ENCODE measurements around the gene RPS6KA4.
A peak's percentile ranks its signal among the peaks of the same experiment; 100 is the strongest.
"Not testable (repeated sequence)": the region's sequence is repeated elsewhere in the genome, so short reads cannot be mapped to it uniquely, and the experiment has no call there.

Gene RPS6KA4

DNA sequence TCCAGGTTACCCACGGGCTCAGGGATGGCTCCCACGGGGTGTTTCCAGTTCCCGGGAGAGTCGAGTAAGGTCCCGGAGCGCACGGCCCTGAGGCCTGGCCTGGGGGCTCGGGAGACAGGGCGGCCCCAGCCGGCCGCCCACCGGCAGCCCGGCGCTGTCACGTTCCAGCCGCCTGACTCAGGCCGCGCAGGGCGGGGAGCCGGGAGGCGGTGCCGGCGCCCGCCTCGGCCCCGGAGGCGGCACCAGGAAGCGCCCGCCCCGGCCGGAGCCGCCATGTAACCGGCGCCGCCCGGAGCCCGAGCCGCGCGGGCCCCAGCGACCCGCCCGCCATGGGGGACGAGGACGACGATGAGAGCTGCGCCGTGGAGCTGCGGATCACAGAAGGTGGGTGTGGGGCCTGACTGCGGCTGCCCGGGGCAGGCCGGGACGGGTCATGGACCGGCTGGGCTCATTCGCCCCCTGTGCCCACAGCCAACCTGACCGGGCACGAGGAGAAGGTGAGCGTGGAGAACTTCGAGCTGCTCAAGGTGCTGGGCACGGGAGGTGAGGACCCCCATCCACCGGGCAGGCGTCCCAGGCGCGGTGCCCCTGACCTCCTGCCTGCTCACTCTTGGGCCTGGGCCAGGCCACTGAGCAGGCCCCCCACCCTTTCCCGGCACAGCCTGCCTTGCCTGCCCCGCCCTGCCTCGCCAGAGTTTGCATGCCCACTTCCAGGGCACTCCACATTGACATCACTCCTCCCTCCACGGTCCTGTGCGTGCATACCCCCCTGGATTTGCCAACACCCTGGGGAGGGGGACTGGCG is at the start of gene RPS6KA4:
TSS of gene RPS6KA4 (plus strand) at position 256 of the 805 bp plus-strand sequence. CDS start at position 330, 74 bp downstream.
- DNase-seq = peak; percentile 61 to 62

DNA sequence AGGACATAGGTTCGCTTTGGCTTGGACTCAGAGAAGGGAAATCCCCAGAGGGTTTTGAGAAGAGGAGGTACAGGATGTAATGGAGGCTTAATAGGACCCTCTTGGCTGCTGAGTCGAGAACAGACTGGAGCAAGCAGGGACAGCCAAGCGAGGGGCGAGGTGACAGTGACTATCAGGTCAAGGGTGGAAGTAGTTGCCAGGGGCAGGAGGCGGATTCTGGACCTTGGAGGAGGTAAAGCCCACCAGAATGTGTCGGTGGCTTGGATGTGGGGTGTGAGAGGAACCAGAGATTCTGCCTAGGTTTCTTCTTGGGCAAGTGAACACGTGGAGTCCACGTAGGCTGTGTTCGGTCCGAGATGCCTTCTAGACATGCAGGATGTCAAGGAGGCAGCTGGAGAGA is 46.0 kb upstream of the RPS6KA4 start:
- no peak for DNase-seq

DNA sequence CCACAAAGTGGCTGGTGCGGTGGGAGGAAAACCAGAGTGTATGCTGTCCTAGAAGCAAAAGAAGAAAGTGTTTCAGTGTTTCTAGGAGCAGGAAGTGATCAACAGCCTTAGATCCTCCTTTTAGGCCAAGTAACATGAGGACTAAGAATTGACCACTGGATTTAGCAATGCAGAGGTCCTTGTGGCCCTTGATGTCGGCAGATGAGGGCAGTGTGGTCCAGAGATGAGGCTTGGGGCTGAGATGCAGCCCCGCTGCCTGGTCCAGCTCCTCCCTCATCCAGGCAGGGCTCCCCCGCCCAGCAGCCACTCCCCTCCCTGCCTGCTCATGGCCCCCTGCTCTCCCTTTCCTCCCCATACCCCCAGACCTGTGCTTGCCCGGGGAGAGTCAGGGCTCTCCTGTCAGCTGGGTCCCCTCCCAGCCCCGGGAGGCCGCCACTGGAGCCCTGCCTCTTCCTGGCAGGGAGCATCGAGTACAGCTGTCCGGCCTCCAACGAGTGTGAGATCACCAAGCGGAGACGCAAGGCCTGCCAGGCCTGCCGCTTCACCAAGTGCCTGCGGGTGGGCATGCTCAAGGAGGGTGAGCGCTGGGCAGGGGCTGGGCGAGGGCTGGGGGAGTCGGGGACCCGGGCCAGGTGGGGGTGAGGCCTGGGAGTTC is 45.3 kb upstream of the RPS6KA4 start:
- DNase-seq = no peak

DNA sequence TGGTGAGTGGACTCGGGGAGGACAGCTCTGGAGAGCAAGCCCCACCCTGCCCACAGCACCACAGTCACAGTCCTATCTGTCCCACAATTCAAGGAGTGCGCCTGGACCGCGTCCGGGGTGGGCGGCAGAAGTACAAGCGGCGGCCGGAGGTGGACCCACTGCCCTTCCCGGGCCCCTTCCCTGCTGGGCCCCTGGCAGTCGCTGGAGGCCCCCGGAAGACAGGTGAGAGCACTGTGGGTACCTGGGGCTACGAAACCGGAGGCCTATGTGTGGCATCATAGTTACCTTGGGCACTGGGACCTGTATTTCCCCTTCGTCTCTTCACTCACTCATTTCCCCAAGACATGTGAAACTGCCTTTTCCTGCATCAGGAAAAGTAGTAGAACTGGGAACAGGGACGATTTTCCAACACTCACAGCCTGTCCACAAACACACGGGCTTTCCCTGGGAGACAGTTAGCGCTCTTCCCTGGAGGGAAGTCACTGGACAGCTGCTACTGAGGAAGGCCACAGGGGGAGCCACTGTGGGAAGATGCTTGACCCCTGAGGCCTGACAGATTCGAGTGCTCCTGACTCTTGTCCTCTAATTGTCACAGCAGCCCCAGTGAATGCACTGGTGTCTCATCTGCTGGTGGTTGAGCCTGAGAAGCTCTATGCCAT is 44.7 kb upstream of the RPS6KA4 start:
- DNase-seq = no peak

DNA sequence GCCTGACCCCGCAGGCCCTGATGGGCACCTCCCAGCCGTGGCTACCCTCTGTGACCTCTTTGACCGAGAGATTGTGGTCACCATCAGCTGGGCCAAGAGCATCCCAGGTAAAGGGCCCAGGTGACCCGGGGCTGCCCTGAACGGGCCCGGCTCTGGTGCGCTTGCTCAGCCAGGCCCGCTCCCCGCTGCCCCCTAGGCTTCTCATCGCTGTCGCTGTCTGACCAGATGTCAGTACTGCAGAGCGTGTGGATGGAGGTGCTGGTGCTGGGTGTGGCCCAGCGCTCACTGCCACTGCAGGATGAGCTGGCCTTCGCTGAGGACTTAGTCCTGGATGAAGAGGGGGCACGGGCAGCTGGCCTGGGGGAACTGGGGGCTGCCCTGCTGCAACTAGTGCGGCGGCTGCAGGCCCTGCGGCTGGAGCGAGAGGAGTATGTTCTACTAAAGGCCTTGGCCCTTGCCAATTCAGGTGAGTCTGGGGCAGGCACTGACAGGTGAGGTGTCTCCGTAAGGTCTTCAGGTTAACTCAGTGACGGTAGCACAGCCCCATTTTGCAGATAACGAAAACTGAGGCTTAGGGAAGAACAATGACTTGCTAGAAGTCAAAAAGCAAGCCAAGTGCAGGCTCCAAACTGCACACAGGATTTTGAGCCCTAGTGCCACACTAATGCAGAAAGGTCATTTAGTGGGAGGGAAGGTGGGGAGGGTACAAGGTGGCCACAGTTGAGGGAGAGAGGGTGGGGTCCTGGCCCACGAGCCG is 44.0 kb upstream of the RPS6KA4 start:
- no peak for DNase-seq

DNA sequence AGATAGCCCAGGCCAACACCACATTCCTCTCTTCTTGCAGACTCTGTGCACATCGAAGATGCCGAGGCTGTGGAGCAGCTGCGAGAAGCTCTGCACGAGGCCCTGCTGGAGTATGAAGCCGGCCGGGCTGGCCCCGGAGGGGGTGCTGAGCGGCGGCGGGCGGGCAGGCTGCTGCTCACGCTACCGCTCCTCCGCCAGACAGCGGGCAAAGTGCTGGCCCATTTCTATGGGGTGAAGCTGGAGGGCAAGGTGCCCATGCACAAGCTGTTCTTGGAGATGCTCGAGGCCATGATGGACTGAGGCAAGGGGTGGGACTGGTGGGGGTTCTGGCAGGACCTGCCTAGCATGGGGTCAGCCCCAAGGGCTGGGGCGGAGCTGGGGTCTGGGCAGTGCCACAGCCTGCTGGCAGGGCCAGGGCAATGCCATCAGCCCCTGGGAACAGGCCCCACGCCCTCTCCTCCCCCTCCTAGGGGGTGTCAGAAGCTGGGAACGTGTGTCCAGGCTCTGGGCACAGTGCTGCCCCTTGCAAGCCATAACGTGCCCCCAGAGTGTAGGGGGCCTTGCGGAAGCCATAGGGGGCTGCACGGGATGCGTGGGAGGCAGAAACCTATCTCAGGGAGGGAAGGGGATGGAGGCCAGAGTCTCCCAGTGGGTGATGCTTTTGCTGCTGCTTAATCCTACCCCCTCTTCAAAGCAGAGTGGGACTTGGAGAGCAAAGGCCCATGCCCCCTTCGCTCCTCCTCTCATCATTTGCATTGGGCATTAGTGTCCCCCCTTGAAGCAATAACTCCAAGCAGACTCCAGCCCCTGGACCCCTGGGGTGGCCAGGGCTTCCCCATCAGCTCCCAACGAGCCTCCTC is 43.1 kb upstream of the RPS6KA4 start:
- DNase-seq = not testable (repeated sequence)

DNA sequence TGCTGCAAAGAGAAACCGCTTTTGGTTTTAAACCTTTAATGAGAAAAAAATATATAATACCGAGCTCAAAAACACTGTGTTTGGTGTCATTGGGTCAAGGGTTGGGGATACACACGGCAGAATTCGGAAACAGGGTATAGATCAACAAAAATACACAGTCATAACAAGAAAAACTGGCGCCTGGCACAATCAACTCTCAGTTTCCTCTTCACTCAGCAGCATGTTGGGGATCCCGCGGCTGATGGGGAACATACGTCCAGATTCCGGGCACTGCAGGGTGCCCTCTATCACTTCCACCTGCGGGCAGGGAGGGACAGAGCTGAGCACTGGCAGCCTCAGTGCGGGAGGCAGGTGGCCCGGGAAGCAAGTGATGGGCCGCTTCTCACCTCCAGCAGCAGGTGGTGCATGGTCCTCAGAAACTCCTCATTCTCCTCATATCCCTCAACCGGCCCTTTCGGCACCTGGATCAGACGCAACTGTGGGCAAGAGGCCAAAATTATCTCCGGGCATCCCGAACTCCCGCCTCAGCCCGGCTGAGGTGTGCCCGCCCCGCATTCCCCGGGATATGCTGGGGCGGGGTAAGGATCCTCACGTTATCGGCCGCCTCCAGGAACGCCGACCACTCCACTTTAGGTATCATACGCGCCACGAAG is 42.2 kb upstream of the RPS6KA4 start:
- peak; percentile 40 to 41 for DNase-seq

DNA sequence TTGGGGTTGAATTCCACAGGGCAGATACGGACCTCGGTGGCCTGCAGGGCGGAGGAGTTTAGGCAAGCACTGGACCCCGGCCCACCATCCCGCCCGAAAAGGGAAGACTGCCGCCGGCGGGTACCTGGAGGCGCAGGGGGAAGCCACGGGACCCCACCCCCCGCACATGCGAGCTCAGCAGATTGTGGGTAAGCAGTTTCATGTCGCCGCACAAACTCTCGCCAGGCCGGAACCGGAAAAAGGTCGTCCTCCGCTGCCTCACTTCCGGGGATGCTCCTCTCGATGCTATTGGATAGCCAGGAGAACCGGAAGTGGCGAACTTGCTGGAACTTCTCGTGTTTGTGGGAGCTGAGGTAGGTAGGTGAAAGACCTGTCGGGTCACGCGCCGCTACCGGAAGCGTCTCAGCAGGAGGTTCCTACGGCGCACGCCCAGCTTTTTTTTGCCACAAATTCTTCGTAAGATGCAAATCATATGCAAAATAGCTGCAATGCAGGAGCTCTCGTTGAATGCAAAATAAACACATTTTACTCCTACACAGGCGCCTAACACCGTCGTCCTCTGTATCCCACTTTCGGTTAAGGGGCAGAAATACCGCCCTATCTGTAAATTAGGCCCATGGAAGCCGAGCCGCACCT is 41.5 kb upstream of the RPS6KA4 start, which contains the start of gene TRMT112:
TSS of gene TRMT112 (minus strand) at position 235 of the 636 bp plus-strand sequence. CDS start at position 202, 33 bp downstream.
- peak; percentile 96 to 97 for DNase-seq

DNA sequence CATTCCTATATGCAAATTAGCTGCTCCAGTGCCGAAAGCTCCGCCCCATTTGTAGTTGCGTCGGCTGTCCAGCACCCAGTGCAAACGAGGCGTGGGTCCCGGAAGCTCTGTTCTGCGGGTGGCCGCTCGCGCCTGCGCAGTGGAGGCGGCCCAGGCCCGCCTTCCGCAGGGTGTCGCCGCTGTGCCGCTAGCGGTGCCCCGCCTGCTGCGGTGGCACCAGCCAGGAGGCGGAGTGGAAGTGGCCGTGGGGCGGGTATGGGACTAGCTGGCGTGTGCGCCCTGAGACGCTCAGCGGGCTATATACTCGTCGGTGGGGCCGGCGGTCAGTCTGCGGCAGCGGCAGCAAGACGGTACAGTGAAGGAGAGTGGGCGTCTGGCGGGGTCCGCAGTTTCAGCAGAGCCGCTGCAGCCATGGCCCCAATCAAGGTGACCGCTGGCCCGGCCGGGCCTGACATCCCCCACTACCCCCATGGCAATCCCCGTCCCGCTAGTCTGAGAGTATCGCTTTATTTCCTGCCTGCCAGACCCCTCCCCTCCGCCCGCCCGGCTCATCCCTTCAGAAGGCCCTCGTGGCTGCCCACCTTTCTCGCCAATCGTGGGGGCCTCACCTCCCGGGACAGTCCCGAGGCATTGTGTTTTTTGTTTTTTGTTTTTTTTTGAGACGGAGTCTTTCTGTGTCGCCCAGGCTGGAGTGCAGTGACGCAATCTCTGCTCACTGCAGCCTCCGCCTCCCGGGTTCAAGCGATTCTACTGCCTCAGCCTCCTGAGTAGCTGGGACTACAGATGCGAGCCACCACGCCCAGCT is 40.8 kb upstream of the RPS6KA4 start, which contains the start of gene PRDX5:
TSS of gene PRDX5 (plus strand) at position 161 of the 805 bp plus-strand sequence. CDS start at position 256, 95 bp downstream.
- DNase-seq = peak; percentile 92 to 95

DNA sequence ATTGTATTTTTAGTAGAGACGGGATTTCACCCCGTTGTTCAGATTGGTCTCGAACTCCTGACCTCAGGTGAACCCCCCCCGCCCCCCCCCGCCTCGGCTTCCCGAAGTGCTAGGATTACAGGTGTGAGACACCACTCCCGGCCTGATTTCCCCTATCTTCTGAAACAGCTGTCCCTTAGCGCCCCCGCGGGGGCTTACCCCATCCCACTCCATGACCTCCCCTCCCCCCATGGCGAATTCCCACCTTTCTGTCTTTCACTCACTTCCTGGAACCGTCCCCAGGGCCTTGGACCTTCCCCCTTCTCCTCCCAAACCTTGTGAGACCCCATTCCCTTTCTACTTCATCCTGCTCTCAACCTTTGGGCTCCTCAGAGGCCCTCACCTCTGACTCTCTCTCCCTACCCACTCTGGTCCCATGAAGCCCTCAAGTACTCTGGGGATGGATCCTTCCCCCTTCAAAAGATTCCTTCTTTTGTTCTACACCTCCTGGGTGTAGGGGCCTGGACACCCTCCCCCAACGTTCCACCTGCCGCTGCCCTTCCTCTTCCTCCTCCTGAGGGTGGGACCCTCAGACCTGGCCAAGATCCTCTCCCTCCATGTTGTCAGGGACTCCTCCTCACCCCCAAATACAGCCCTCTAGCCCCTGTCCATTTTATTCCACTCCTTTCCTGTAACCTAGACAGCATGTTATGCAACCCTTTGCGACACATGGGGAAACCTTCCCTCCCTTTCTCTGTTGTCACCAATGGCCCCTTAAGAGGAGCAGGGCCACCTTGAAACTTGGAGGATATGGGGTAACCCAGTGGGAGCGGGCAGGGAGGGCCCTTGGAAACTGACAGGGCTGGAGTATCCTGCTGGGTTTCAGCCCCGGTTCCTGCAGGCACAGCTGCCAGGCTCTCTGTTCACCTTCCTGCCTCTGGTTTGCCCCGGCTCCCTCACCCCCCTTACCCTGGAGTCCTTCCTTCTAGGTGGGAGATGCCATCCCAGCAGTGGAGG is 39.9 kb upstream of the RPS6KA4 start:
- DNase-seq = no peak

DNA sequence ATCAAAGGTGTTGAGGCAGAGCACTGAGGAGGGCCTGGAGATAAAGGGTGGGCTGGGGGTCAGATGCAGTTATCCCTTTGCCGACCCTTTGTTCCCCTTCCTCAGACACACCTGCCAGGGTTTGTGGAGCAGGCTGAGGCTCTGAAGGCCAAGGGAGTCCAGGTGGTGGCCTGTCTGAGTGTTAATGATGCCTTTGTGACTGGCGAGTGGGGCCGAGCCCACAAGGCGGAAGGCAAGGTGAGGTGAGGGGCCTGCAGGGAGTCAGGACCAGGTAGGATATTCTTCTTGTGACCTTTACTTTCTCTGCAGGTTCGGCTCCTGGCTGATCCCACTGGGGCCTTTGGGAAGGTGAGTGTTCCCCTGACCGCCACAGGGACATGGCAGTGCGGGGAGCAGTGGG is 38.4 kb upstream of the RPS6KA4 start:
- DNase-seq = no peak

DNA sequence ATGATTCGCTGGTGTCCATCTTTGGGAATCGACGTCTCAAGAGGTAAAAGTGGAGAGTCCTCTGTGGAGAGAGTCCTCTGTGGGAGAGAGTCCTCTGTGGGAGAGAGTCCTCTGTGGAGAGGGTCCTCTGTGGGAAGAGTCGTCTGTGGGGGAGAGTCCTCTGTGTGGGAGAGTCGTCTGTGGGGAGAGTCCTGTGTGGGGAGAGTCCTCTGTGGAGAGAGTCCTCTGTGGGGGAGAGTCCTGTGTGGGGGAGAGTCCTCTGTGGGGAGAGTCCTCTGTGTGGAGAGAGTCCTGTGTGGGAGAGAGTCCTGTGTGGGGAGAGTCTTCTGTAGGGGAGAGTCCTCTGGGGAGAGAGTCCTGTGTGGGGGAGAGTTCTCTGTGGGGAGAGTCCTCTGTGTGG is 37.9 kb upstream of the RPS6KA4 start:
- DNase-seq = no peak

DNA sequence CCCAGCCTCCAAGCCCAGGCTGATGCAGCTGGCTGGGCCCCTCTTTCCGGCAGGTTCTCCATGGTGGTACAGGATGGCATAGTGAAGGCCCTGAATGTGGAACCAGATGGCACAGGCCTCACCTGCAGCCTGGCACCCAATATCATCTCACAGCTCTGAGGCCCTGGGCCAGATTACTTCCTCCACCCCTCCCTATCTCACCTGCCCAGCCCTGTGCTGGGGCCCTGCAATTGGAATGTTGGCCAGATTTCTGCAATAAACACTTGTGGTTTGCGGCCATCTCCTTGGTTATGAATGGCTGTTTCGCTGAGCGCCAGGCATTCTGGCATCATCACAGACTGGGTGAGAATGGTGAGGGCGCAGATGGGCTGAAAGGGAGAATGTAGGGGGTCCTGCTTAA is 37.4 kb upstream of the RPS6KA4 start:
- no peak for DNase-seq

DNA sequence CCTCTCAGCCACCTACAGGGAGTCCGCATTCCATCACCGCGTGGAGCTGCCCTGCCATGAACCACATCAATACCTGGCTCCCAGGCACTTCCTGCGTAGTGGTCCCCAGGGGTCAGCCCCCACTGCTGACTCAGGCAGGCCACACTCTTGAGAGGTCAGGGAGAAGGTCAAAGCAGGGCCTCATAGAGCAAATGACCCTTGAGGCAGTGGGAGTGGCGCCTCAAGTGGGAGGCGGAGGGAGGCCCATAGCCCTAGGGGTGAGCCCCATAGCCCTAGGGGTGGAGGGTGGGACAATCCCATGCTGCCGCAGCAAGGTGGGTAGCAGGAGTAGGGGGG is 36.1 kb upstream of the RPS6KA4 start:
- no peak for DNase-seq

DNA sequence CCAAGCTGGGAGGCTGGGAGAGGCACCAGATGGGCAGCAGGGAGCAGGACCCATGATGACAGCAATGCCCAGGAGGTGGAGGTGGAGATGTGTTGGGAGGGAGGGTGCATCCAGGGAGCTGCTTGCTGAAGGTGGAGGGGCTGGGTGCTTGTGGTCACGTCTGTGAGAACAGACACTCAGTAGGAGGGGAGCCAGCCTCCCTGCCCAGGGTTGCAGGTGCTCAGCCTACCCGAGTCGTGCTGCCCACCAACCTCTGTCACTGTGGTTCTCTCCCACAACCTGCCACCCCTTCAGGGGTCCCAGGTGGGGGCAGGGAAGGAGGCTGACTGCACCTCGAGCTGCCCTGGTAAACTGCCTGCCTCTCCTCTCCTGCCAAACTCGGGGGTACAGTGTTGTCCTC is 35.6 kb upstream of the RPS6KA4 start:
- DNase-seq = no peak

DNA sequence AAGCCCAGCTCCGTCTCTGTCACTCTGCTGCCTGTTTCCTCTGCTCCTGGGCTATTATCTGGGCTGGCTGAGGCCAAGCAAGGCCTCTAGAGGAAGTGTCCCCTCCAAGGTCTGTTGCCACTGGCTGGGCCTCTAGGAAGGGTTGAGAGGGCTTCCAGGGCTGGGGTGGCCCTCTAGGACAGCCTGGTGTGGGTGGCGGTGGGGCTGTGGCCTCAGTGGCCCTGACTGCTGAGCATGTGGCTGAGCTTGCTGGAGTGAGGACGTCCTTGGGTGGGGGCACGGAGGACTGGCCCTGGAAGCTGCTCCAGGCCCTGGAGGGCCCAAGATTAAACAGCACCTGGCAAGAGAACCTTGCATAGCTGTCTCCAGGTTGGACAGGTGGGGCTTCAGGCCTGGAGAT is 35.0 kb upstream of the RPS6KA4 start:
- not testable (repeated sequence) for DNase-seq

DNA sequence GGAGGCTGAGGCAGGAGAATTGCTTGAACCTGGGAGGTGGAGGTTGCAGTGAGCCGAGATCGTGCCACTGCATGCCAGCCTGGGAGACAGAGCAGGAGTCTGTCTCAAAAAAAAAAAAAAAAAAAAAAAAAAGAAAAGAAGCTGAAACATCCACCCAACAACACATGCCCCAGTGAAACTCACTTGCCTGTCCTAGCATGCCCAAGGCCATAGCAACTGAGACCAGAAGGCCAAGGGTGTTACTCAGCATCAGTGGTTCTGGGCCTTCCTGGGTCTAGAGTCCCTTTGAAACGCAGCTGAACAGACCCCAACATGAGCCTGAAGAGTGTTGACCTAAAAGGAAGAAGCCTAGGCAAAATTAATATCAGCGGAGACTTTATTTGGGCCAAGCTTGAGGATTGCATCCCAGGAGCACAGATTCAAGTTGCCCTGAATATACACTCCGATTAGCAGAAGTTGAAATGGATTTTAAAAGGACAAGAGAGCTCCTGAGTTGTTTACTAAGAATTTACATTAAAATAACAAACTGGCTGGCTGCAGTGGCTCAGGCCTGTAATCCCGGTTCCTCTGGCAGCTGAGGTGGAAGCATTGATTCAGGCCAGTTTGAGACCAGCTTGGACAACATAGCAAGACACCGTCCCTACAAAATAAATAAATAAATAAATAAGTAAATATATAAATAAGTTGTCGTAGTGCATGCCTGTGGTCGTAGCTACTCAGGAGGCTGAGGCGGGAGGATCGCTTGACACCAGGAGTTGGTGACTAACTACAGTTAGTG is 34.1 kb upstream of the RPS6KA4 start:
- no peak for DNase-seq

DNA sequence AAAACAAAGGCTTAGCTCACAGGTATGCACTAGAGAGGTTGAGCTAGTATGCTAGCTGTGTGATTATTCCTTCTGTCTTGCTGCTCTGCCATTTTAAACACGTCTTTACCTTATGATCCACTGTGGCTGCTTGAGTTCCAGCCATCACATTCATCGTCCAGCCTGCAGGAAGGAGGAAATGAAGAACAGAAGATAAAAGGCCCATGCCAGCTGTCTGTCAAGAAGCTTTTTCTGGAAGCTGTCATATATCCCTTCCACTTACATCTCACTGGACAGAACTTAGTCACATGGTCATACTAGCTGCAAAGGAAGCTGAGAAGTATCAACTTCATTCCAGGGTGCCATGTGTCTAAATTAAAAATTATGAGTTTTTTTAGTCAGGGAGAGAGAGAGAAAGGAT is 31.6 kb upstream of the RPS6KA4 start:
- no peak for DNase-seq
